Lower leg skin (tissue), 4 donors: Measurements from ENCODE around the gene ARHGEF1. TPM values are rescaled to one million over a fixed set of nuclear protein-coding genes. Genes with fewer than 3 reads are reported as not detected.

Experiments used
- DNase-seq, 2 donors: peaks; one replicate each; pipeline ENCODE4 v3.0.0-alpha.2; 2019; ENCODE audit warnings: low spot score in 2 of 2
- H3K4me3 ChIP-seq: fragments of 200-600 bp; sonication (generic); 2 replicates; pipeline ENCODE4 v1.5.1; 2017; ENCODE audit warnings: mild to moderate bottlenecking, low read depth; ENCODE audit not compliant: poor library complexity, severe bottlenecking
- POLR2A ChIP-seq, 2 donors: fragments of 450-650 bp; IDR thresholded peaks; one replicate each; pipeline ENCODE4 v1.6.1; 2016 to 2017; ENCODE audit warnings: antibody characterized with exemption in 2 of 2, mild to moderate bottlenecking in 1 of 2, moderate library complexity in 1 of 2
- WGBS, 2 donors: methylation state at CpG; one replicate each; pipeline ENCODE4 v1.1.5; 2018; 5-methylcytosine and 5-hydroxymethylcytosine counted together
- intact Hi-C: fragments of 100-400 bp; cut with DNase I; formaldehyde crosslinking; loops from one replicate; pipeline ENCODE4 v1.15.0; 2023; ENCODE audit warnings: low total_unique reads
- total RNA-seq, 4 donors: library from RNA; depleted of rRNA; stranded (reverse); fragments of >200 nt; gene quantifications; one replicate each; pipeline ENCODE4 v1.1.0, GENCODE V29; 2016
- TF ChIP-seq, protein P1 (sequence below), 3 donors: fragments of 450-650 bp; IDR thresholded peaks; one replicate each; pipeline ENCODE4 v1.5.1; 2016; ENCODE audit warnings: antibody characterized with exemption in 3 of 3, mild to moderate bottlenecking in 3 of 3, moderate library complexity in 2 of 3

The ARHGEF1 gene
- total RNA-seq, 4 donors from 2014 or later: 56.9 to 94.3 (median 68.7) TPM

DNA sequence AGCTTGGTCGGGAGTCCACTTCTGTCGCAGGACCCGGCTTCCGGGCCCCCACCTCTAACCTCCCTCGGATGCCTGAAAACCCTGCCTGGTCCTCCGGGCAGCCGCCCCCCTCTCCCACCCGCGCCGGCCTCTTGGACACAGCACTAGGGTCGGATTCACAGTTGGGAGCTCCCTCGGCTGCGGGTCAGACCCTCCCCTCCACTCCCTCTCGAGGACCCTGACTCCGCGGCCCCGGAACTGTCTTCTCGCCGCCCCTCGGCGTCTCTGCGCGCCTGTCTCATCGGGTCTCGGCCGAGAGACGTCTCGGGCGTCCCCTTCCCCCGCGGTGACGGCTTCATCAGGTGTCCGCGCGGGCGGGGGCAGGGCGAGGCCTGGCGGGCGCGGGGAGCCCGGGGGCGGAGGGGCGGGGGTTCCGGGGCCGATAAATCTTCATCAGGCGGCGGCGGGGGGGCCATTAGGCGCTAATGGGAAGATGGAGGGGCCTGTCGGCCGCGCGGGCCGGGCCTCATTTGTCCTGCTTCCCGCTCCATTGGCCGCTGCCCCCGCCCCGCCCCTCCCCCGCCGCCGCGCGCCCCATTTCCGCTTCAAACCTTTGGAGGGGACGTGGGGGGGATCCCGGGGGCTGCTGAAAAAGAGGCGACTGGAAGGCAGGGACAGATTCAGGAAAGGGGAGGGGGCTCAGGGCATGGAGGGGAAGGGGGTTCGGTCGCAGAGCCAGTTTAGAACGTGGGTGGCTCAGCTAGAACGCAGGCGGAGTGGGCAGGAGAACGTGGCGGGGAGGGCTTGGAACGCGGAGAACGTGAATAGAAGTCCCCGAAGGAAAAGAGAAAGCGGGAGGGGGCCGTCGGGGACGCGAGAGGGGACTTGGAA, 57.1 kb downstream of the ARHGEF1 start:
- 4% methylated on average over 45 to 81 of the region's 83 CpGs for WGBS, 2 donors
- TF ChIP-seq, protein P1, sequence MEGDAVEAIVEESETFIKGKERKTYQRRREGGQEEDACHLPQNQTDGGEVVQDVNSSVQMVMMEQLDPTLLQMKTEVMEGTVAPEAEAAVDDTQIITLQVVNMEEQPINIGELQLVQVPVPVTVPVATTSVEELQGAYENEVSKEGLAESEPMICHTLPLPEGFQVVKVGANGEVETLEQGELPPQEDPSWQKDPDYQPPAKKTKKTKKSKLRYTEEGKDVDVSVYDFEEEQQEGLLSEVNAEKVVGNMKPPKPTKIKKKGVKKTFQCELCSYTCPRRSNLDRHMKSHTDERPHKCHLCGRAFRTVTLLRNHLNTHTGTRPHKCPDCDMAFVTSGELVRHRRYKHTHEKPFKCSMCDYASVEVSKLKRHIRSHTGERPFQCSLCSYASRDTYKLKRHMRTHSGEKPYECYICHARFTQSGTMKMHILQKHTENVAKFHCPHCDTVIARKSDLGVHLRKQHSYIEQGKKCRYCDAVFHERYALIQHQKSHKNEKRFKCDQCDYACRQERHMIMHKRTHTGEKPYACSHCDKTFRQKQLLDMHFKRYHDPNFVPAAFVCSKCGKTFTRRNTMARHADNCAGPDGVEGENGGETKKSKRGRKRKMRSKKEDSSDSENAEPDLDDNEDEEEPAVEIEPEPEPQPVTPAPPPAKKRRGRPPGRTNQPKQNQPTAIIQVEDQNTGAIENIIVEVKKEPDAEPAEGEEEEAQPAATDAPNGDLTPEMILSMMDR (IDR thresholded peaks at IDR 0.05): no peak
- no peak for TF ChIP-seq POLR2A (IDR thresholded peaks at IDR 0.05)
- peak overlapping the region; percentile 26 for H3K4me3 ChIP-seq
- DNase-seq: no peak
- intact Hi-C loops: no loop called here

DNA sequence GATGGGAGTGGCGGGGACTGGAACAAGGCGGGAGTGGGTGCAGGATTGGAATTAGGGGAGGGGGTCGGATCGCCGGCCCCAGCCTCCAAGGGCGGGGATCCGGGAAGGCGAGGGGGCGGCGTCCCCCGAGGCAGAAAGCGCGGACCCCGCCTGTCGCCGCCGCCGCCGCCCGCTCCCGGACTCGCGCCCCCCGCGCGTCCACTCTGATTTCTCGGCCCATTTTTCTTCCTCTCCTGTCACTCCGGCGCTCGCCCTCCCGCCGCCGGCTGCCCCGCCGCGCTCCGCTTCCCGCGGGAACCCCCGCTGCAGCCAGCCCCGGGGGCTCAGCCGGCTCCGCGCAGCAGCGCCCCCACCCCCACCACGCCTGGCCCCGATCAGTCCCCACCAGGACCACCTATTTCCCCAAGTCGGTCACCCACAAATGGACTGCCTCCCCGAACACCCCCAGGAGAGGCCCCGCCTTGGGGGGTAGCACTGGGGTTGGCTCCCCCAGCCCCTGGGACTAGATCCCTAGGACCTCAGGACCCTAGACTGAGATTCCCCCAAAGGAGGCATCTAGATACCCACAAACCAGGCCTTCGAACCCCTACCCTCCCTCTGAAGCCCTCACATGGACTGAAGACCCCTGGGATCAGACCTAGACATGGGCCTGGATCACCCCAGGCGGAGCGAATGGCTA, 57.9 kb downstream of the ARHGEF1 start:
- TF ChIP-seq, protein P1 (IDR thresholded peaks at IDR 0.05): no peak
- TF ChIP-seq POLR2A (IDR thresholded peaks at IDR 0.05): no peak
- no peak for DNase-seq
- intact Hi-C loops: no loop called here
- H3K4me3 ChIP-seq: peak overlapping the region; percentile 26
- 7 to 12% methylated on average over 51 to 52 of the region's 53 CpGs for WGBS, 2 donors

DNA sequence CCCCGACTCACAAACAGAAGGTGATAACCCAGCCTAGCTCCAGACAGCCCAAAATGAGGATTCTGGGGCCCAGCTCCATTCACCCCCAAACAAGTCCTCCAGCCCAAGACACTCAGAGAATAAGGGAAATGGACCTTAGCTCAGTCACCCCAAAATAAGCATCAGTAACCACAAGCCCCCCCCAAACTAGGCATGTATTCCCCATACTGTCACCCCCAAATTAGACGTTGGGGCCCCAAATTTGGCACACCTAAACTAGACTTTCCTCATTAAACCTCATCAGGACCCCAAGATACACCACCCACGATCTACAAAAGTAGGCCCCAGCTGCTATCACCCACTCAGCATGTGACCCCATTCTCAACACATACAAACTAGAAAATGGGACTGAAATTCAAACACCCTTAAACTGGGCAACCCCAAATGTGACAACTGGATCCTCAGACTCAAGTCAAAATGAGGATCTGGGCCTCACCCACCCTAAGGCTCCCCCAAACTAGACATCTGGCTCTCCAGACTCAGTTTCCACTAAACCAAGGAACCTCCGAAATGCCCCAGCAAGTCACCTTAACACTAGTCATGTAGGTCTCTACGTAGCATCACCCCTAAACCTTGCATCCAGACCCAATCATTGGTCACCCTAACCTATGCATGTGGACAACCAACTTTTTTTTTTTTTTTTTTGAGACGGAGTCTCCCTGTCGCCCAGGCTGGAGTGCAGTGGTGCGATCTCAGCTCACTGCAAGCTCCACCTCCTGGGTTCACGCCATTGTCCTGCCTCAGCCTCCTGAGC, 58.6 kb downstream of the ARHGEF1 start:
- 88 to 91% methylated on average over 9 of the region's 9 CpGs for WGBS, 2 donors
- intact Hi-C loops: no loop called here

DNA sequence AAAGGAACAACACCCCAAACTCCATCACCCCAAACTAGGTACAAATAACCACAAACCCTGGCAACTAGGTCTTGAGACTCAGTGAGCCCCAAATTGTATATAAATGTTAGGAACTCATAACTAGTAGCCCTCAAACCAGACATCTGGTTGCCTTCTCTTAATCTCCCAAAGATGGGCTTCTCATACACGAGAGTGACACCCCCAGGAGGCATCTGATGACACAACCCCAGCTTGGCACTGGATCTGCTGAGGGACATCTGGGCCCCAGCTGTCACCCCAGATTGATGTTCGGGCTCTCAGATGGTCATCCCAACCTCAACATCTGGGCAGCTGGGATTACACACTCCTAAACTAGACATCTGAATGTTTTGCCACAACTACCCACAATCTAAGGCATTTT, 61.4 kb downstream of the ARHGEF1 start:
- intact Hi-C loops: no loop called here
- WGBS, 2 donors: 34 to 65% methylated on average over 2 of the region's 2 CpGs
- no peak for DNase-seq
- H3K4me3 ChIP-seq: no peak overlapping the region
- TF ChIP-seq, protein P1 (IDR thresholded peaks at IDR 0.05): no peak
- TF ChIP-seq POLR2A (IDR thresholded peaks at IDR 0.05): no peak

More for the DNA sequence above, 58.6 kb downstream of the ARHGEF1 start:
- H3K4me3 ChIP-seq: no peak overlapping the region
- no peak for DNase-seq
- TF ChIP-seq POLR2A (IDR thresholded peaks at IDR 0.05): no peak
- TF ChIP-seq, protein P1 (IDR thresholded peaks at IDR 0.05): no peak

DNA sequence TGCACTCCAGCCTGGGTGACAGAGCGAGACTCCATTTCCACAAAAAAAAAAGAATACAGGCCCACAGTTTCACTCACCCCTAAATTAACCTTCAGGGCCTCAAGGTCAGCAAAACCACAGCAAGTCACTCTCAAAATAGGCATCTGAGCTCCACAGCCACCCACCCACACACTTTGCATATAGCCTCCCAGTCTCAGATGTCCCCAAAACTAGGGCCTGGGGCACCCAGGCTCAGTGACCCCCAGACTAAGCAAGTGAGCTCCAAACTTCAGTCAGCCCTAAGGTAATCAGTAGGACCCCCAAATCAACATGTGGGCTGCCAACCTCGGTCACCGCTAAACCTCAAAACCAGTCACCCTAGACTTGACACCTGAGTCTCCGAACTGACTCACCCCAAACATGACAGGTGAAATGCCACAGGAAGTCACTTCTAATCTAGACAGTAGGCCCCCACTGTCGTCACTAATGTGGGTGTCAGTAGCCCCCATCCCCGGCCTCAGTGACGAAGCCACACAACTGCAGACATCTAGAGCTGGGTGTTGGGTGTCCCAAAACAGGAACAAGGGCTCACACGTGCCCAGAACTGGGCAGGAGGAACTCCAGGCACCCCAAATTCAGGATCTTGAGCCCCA, 62.3 kb downstream of the ARHGEF1 start:
- H3K4me3 ChIP-seq: no peak overlapping the region
- WGBS, 2 donors: 90 to 98% methylated on average over 8 of the region's 8 CpGs
- DNase-seq: no peak
- intact Hi-C loops: loop anchor here (5.0 kb wide), 1 partner anchor 73 kb away; no protein-coding TSS in a partner anchor
- TF ChIP-seq, protein P1 (IDR thresholded peaks at IDR 0.05): no peak
- TF ChIP-seq POLR2A (IDR thresholded peaks at IDR 0.05): no peak
